ENCODE results near the gene FAM83B. TPM values are rescaled to one million over a fixed set of nuclear protein-coding genes. Genes with fewer than 3 reads are reported as not detected.

FAM83B gene
- total RNA-seq, 1 experiment from 2014 or later: 15.6 TPM

GRCh38 chr6:54980511-54981275, 134.1 kb downstream of the FAM83B start:
- intact Hi-C loops (cut with micrococcal nuclease; ENCODE audit: unreplicated experiment): no loop called here
- peak in 1 of 2 experiments; percentile 35 for DNase-seq
- no peaks in the 10 kb centered on the region for H3K9me2 ChIP-seq (ENCODE audit: insufficient read depth)
- H3K4me2 ChIP-seq: no peak overlapping the region
- no TSS peak for BruUV-seq (replicated peaks)
- peak overlapping the region; percentile 44; the same call in 1 of the 2 replicates for H2AFZ ChIP-seq
- H3K4me1 ChIP-seq (replicated peaks; ENCODE audit: insufficient read depth): no peaks in the 10 kb centered on the region
- no peaks in the 10 kb centered on the region for H3K79me2 ChIP-seq (ENCODE audit: low read depth)
- H3K27ac ChIP-seq: peak overlapping the region; percentile 55; the same call in 1 of the 2 replicates
- POLR2A ChIA-PET (ENCODE audit: unreplicated experiment): no interaction called here
- no peaks in the 10 kb centered on the region for H3K27me3 ChIP-seq (ENCODE audit: insufficient read depth, low read depth)
- CTCF ChIA-PET: no interaction called here
- H3F3A ChIP-seq (ENCODE audit: insufficient read depth, low read depth): no peaks in the 10 kb centered on the region; the same call in 1 of the 2 replicates
- no peak overlapping the region for H3K4me3 ChIP-seq
- H3K36me3 ChIP-seq (ENCODE audit: low read depth): no peaks in the 10 kb centered on the region
- H3K9me3 ChIP-seq (ENCODE audit: insufficient read depth, low read depth): no peaks in the 10 kb centered on the region; the same call in none of the 2 replicates
- H4K20me1 ChIP-seq (ENCODE audit: insufficient read depth): no peaks in the 10 kb centered on the region
- TF ChIP-seq CTCF (conservative IDR thresholded peaks at IDR 0.05): no peak
- no peak for TF ChIP-seq EZH2 (IDR thresholded peaks at IDR 0.05; ENCODE audit: low read depth)

GRCh38 chr6:54981276-54981609, 134.7 kb downstream of the FAM83B start:
- H2AFZ ChIP-seq: no peak overlapping the region
- H3K36me3 ChIP-seq (ENCODE audit: low read depth): no peaks in the 10 kb centered on the region
- no peak overlapping the region for H3K4me3 ChIP-seq
- no peaks in the 10 kb centered on the region; the same call in 1 of the 2 replicates for H3F3A ChIP-seq (ENCODE audit: insufficient read depth, low read depth)
- peak overlapping the region; percentile 38; the same call in 1 of the 2 replicates for H3K27ac ChIP-seq
- ChIA-PET CTCF (no interaction called here), POLR2A (ENCODE audit: unreplicated experiment) (no interaction called here)
- no peaks in the 10 kb centered on the region for H4K20me1 ChIP-seq (ENCODE audit: insufficient read depth)
- H3K79me2 ChIP-seq (ENCODE audit: low read depth): no peaks in the 10 kb centered on the region
- TF ChIP-seq CTCF (conservative IDR thresholded peaks at IDR 0.05) (no peak), EZH2 (IDR thresholded peaks at IDR 0.05; ENCODE audit: low read depth) (no peak)
- H3K27me3 ChIP-seq (ENCODE audit: insufficient read depth, low read depth): no peaks in the 10 kb centered on the region
- intact Hi-C loops (cut with micrococcal nuclease; ENCODE audit: unreplicated experiment): no loop called here
- no peaks in the 10 kb centered on the region for H3K4me1 ChIP-seq (replicated peaks; ENCODE audit: insufficient read depth)
- H3K4me2 ChIP-seq: no peak overlapping the region
- no peaks in the 10 kb centered on the region; the same call in none of the 2 replicates for H3K9me3 ChIP-seq (ENCODE audit: insufficient read depth, low read depth)
- H3K9me2 ChIP-seq (ENCODE audit: insufficient read depth): no peaks in the 10 kb centered on the region
- no peak for DNase-seq
- no TSS peak for BruUV-seq (replicated peaks)

GRCh38 chr6:54981647-54982046, 135.1 kb downstream of the FAM83B start:
- TF ChIP-seq EZH2 (IDR thresholded peaks at IDR 0.05; ENCODE audit: low read depth) (no peak), CTCF (conservative IDR thresholded peaks at IDR 0.05) (no peak)
- Histone ChIP-seq H3K4me1 (replicated peaks; ENCODE audit: insufficient read depth) (no peaks in the 10 kb centered on the region), H3K27ac (peak overlapping the region; percentile 38; the same call in 1 of the 2 replicates), H3K36me3 (ENCODE audit: low read depth) (no peaks in the 10 kb centered on the region), H3K9me3 (ENCODE audit: insufficient read depth, low read depth) (no peaks in the 10 kb centered on the region; the same call in none of the 2 replicates), H3K27me3 (ENCODE audit: insufficient read depth, low read depth) (no peaks in the 10 kb centered on the region), H3F3A (ENCODE audit: insufficient read depth, low read depth) (no peaks in the 10 kb centered on the region; the same call in 1 of the 2 replicates), H3K4me2 (no peak overlapping the region), H3K4me3 (no peak overlapping the region), H3K9me2 (ENCODE audit: insufficient read depth) (no peaks in the 10 kb centered on the region), H3K79me2 (ENCODE audit: low read depth) (no peaks in the 10 kb centered on the region), H2AFZ (no peak overlapping the region), H4K20me1 (ENCODE audit: insufficient read depth) (no peaks in the 10 kb centered on the region)
- ChIA-PET POLR2A (ENCODE audit: unreplicated experiment) (interaction anchor here (0.7 kb wide), 1 partner anchor 97 kb away, joined by 5 read pairs; no protein-coding TSS in a partner anchor), CTCF (no interaction called here)
- no TSS peak for BruUV-seq (replicated peaks)
- DNase-seq: no peak
- intact Hi-C loops (cut with micrococcal nuclease; ENCODE audit: unreplicated experiment): no loop called here
